SK-N-SH treated with all-trans-retinoic acid at 6 μM for 48 hours (cell line): ENCODE measurements around the gene PGR.

Source experiments
- ATAC-seq: fragments of 200-7000 bp; cut with Tn5 transposase; 3 replicates; pipeline ENCODE4 v1.9.1; 2020; ENCODE audit warnings: mild to moderate bottlenecking, moderate library complexity
- ARNTL ChIP-seq: fragments of 450-650 bp; formaldehyde crosslinking; IDR thresholded peaks from 2 replicates; pipeline ENCODE4 v1.5.0; 2020; ENCODE audit warnings: low read depth, mild to moderate bottlenecking, moderate library complexity, borderline replicate concordance
- BACH2 ChIP-seq: fragments of 250-450 bp; sonication (Bioruptor Pico); IDR thresholded peaks from 2 replicates; pipeline ENCODE4 v1.9.0; 2021; ENCODE audit warnings: mild to moderate bottlenecking, borderline replicate concordance
- CSDC2 ChIP-seq: fragments of 250-450 bp; sonication (Bioruptor Pico); IDR thresholded peaks from 2 replicates; pipeline ENCODE4 v1.5.0; 2020; ENCODE audit warnings: mild to moderate bottlenecking, moderate library complexity
- CSRNP3 ChIP-seq: fragments of 250-450 bp; sonication (Bioruptor Pico); IDR thresholded peaks from 2 replicates; pipeline ENCODE4 v1.5.1; 2021; ENCODE audit warnings: mild to moderate bottlenecking, moderate library complexity
- ESRRG ChIP-seq: fragments of 250-450 bp; sonication (Bioruptor Pico); IDR thresholded peaks from 2 replicates; pipeline ENCODE4 v1.6.1; 2021; ENCODE audit warnings: mild to moderate bottlenecking
- GLIS3 ChIP-seq: fragments of 250-450 bp; sonication (Bioruptor Pico); IDR thresholded peaks from 2 replicates; pipeline ENCODE4 v1.5.0; 2020; ENCODE audit warnings: mild to moderate bottlenecking, moderate library complexity
- ISL1 ChIP-seq: fragments of 250-450 bp; sonication (Bioruptor Pico); IDR thresholded peaks from 2 replicates; pipeline ENCODE4 v2.1.2; 2022; ENCODE audit warnings: mild to moderate bottlenecking, moderate library complexity
- OSR1 ChIP-seq: fragments of 250-450 bp; sonication (Bioruptor Pico); IDR thresholded peaks from 2 replicates; pipeline ENCODE4 v1.8.0; 2022; ENCODE audit warnings: moderate library complexity, mild to moderate bottlenecking, inconsistent platforms
- POU6F1 ChIP-seq: fragments of 250-450 bp; sonication (Bioruptor Pico); IDR thresholded peaks from 2 replicates; pipeline ENCODE4 v1.8.0; 2021; ENCODE audit warnings: low read depth, mild to moderate bottlenecking, moderate library complexity, borderline replicate concordance
- PPARA ChIP-seq: fragments of 250-450 bp; sonication (Bioruptor Pico); IDR thresholded peaks from 2 replicates; pipeline ENCODE4 v1.5.0; 2020; ENCODE audit warnings: mild to moderate bottlenecking, borderline replicate concordance
- RARB ChIP-seq: fragments of 250-450 bp; sonication (Bioruptor Pico); IDR thresholded peaks from 2 replicates; pipeline ENCODE4 v1.8.0; 2021; ENCODE audit warnings: mild to moderate bottlenecking, moderate library complexity
- SNAI2 ChIP-seq: fragments of 250-450 bp; sonication (Bioruptor Pico); IDR thresholded peaks from 2 replicates; pipeline ENCODE4 v1.5.0; 2020; ENCODE audit warnings: mild to moderate bottlenecking, moderate library complexity
- TCF4 ChIP-seq: fragments of 250-450 bp; sonication (Bioruptor Pico); IDR thresholded peaks from 2 replicates; pipeline ENCODE4 v1.8.0; 2021; ENCODE audit warnings: mild to moderate bottlenecking, moderate library complexity, borderline replicate concordance
- TOX ChIP-seq: fragments of 250-450 bp; sonication (Bioruptor Pico); IDR thresholded peaks from 2 replicates; pipeline ENCODE4 v1.8.0; 2021; ENCODE audit warnings: mild to moderate bottlenecking, moderate library complexity, borderline replicate concordance
- TSHZ2 ChIP-seq: fragments of 250-450 bp; sonication (Bioruptor Pico); IDR thresholded peaks from 2 replicates; pipeline ENCODE4 v1.5.0; 2020; ENCODE audit warnings: mild to moderate bottlenecking, moderate library complexity
- ZC3H10 ChIP-seq: fragments of 250-450 bp; sonication (Bioruptor Pico); IDR thresholded peaks from 2 replicates; pipeline ENCODE4 v1.5.1; 2021; ENCODE audit warnings: mild to moderate bottlenecking, moderate library complexity
- ZFP3 ChIP-seq: fragments of 250-450 bp; sonication (Bioruptor Pico); IDR thresholded peaks from 2 replicates; pipeline ENCODE4 v1.5.0; 2020; ENCODE audit warnings: mild to moderate bottlenecking, moderate library complexity
- ZFP30 ChIP-seq: fragments of 450-650 bp; formaldehyde crosslinking; IDR thresholded peaks from 2 replicates; pipeline ENCODE4 v1.5.0; 2022; ENCODE audit warnings: mild to moderate bottlenecking, moderate library complexity
- ZNF565 ChIP-seq: fragments of 450-650 bp; formaldehyde crosslinking; conservative IDR thresholded peaks from 2 replicates; pipeline ENCODE4 v1.5.0; 2020; ENCODE audit warnings: low read depth, mild to moderate bottlenecking, moderate library complexity
- ZNF70 ChIP-seq: fragments of 450-650 bp; formaldehyde crosslinking; IDR thresholded peaks from 2 replicates; pipeline ENCODE4 v1.5.0; 2020; ENCODE audit warnings: mild to moderate bottlenecking, moderate library complexity
- ZNF8 ChIP-seq: fragments of 450-650 bp; formaldehyde crosslinking; IDR thresholded peaks from 2 replicates; pipeline ENCODE4 v1.5.0; 2020; ENCODE audit warnings: mild to moderate bottlenecking, moderate library complexity

PGR gene

GRCh38 chr11:101091781-101092180 is 37.8 kb downstream of the PGR start (continued):
- TF ChIP-seq POU6F1 (CRISPR knock-in tag) (no peak), BACH2 (CRISPR knock-in tag) (no peak)

- no peak for TF ChIP-seq ZFP30 (CRISPR knock-in tag)
- TF ChIP-seq GLIS3 (CRISPR knock-in tag) = no peak
- TF ChIP-seq ESRRG = no peak
- TF ChIP-seq ZNF565 (CRISPR knock-in tag) = no peak
- TF ChIP-seq CSRNP3 (CRISPR knock-in tag) = no peak
- TF ChIP-seq ZNF70 (CRISPR knock-in tag) = no peak
- TF ChIP-seq CSDC2 = no peak
- TF ChIP-seq ZFP3 (CRISPR knock-in tag) = no peak
- no peak for TF ChIP-seq ZC3H10 (CRISPR knock-in tag)
- TF ChIP-seq TCF4 (CRISPR knock-in tag) = no peak
- no peak for TF ChIP-seq ISL1 (CRISPR knock-in tag)
- TF ChIP-seq PPARA (CRISPR knock-in tag) = no peak
- no peak for TF ChIP-seq SNAI2 (CRISPR knock-in tag)
- no peak for TF ChIP-seq TSHZ2 (CRISPR knock-in tag)
- no peak for TF ChIP-seq RARB
- no peak for TF ChIP-seq TOX (CRISPR knock-in tag)
- TF ChIP-seq ZNF8 (CRISPR knock-in tag) = no peak
- ATAC-seq = no peak
Observed at GRCh38 chr11:101090679-101091270, 38.8 kb downstream of the PGR start.

- no peak for ATAC-seq
- TF ChIP-seq BACH2 (CRISPR knock-in tag) (no peak), POU6F1 (CRISPR knock-in tag) (no peak), ESRRG (no peak), ZNF8 (CRISPR knock-in tag) (no peak), OSR1 (CRISPR knock-in tag) (no peak), ZC3H10 (CRISPR knock-in tag) (no peak), ARNTL (CRISPR knock-in tag) (no peak), ZNF565 (CRISPR knock-in tag) (no peak), CSRNP3 (CRISPR knock-in tag) (no peak)
Observed at GRCh38 chr11:101083335-101083734, 46.3 kb downstream of the PGR start.
